PC-3 (cell line): Measurements from ENCODE around the gene LRP5. TPM values are rescaled to one million over a fixed set of nuclear protein-coding genes. Genes with fewer than 3 reads are reported as not detected.

ENCODE experiments used
- ATAC-seq: fragments of 200-7000 bp; cut with Tn5 transposase; 2 replicates; pipeline ENCODE4 v1.9.1; 2020; ENCODE audit warnings: mild to moderate bottlenecking, moderate library complexity
- BruUV-seq: library from RNA; stranded (reverse); fragments of 400-500 nt; replicated peaks from 2 replicates; lab custom pipeline; 2021; lab: Mats Ljungman, UMichigan
- CTCF ChIA-PET: fragments of 300-600 bp; sonication (Branson Sonifier 250); formaldehyde crosslinking; loops from one replicate; lab custom pipeline; 2022; ENCODE audit warnings: antibody characterized with exemption; lab: Charles Lee
- POLR2A ChIA-PET: fragments of 300-600 bp; sonication (Branson Sonifier 250); formaldehyde crosslinking; loops from one replicate; lab custom pipeline; 2022; ENCODE audit warnings: antibody characterized with exemption; ENCODE audit not compliant: unreplicated experiment; lab: Charles Lee
- DNase-seq: peaks from one replicate; pipeline ENCODE4 v3.0.0-alpha.2; 2015
- H2AFZ ChIP-seq: fragments of 300-600 bp; sonication (generic); 2 replicates; pipeline ENCODE4 v1.6.0; 2016; ENCODE audit warnings: antibody characterized with exemption, low read length
- H3F3A ChIP-seq: fragments of 300-600 bp; sonication (generic); one replicate; pipeline ENCODE4 v1.6.0; 2017; ENCODE audit warnings: antibody characterized with exemption, low read length, control low read depth, mild to moderate bottlenecking; ENCODE audit not compliant: unreplicated experiment
- H3K27ac ChIP-seq: fragments of 300-600 bp; sonication (generic); 2 replicates; pipeline ENCODE4 v1.5.1; 2016; ENCODE audit warnings: mild to moderate bottlenecking, low read length
- H3K27me3 ChIP-seq: fragments of 300-600 bp; sonication (generic); 2 replicates; pipeline ENCODE4 v1.6.1; 2016; ENCODE audit warnings: low read length, mixed read lengths
- H3K36me3 ChIP-seq: fragments of 300-600 bp; sonication (generic); 2 replicates; pipeline ENCODE4 v1.6.1; 2016; ENCODE audit warnings: low read depth, mixed run types, low read length, mixed read lengths
- H3K4me1 ChIP-seq: fragments of 300-600 bp; sonication (generic); 2 replicates; pipeline ENCODE4 v1.5.1; 2016; ENCODE audit warnings: low read length; ENCODE audit not compliant: insufficient read depth
- H3K4me2 ChIP-seq: fragments of 300-600 bp; sonication (generic); 2 replicates; pipeline ENCODE4 v1.6.0; 2016; ENCODE audit warnings: low read length
- H3K4me3 ChIP-seq: fragments of 300-600 bp; sonication (generic); 2 replicates; pipeline ENCODE4 v1.5.1; 2016; ENCODE audit warnings: mild to moderate bottlenecking, low read length, mixed read lengths
- H3K79me2 ChIP-seq: fragments of 300-600 bp; sonication (generic); 2 replicates; pipeline ENCODE4 v1.6.1; 2017; ENCODE audit warnings: low read length, mixed read lengths
- H3K9ac ChIP-seq: fragments of 300-600 bp; sonication (generic); 2 replicates; pipeline ENCODE4 v1.6.0; 2016; ENCODE audit warnings: mild to moderate bottlenecking, low read length
- H3K9me2 ChIP-seq: fragments of 300-600 bp; sonication (generic); replicated peaks from 2 replicates; pipeline ENCODE4 v1.6.1; 2016; ENCODE audit warnings: mixed run types, low read length, mixed read lengths
- H3K9me3 ChIP-seq: fragments of 300-600 bp; sonication (generic); 2 replicates; pipeline ENCODE4 v1.6.1; 2016; ENCODE audit warnings: low read length, mixed read lengths
- H4K20me1 ChIP-seq: fragments of 300-600 bp; sonication (generic); 2 replicates; pipeline ENCODE4 v1.6.1; 2016; ENCODE audit warnings: low read length, mixed read lengths
- CTCF ChIP-seq: fragments of 300-600 bp; sonication (generic); conservative IDR thresholded peaks from 2 replicates; pipeline ENCODE4 v1.5.1; 2017; ENCODE audit warnings: antibody characterized with exemption, low read depth, mild to moderate bottlenecking, low read length
- EZH2 ChIP-seq: fragments of 300-600 bp; sonication (generic); IDR thresholded peaks from one replicate; pipeline ENCODE4 v1.6.1; 2017; ENCODE audit warnings: antibody characterized with exemption, mild to moderate bottlenecking, low read length; ENCODE audit not compliant: unreplicated experiment
- EZH2phosphoT487 ChIP-seq: fragments of 300-600 bp; sonication (generic); IDR thresholded peaks from 2 replicates; pipeline ENCODE4 v1.6.1; 2018; ENCODE audit warnings: mild to moderate bottlenecking, antibody characterized with exemption, low read length, borderline replicate concordance
- intact Hi-C: fragments of 100-400 bp; cut with micrococcal nuclease; formaldehyde crosslinking; loops from 2 replicates; pipeline ENCODE4 v1.9.0; 2023
- total RNA-seq: library from RNA; depleted of rRNA; stranded (reverse); fragments of >200 nt; gene quantifications from 2 replicates; pipeline ENCODE4 v1.2.3, GENCODE V29; 2014

The LRP5 gene
- total RNA-seq, 1 experiment from 2014 or later = 64.3 TPM

GRCh38 chr11:68384530-68385081 lies 72.2 kb downstream of the LRP5 start:
- intact Hi-C loops = loop anchor here (5.0 to 10.0 kb wide), 3 partner anchors 50 to 127 kb away; partner anchors contain the start of gene C11orf24
- peaks cover 11% of the 10 kb centered on the region for H3K36me3 ChIP-seq
- ChIA-PET CTCF (no interaction called here), POLR2A (no interaction called here)
- H3K79me2 ChIP-seq = peaks cover 22% of the 10 kb centered on the region
- H3K9me2 ChIP-seq = no peaks in the 10 kb centered on the region
- no peaks in the 10 kb centered on the region for H4K20me1 ChIP-seq
- no peak overlapping the region for H3K27ac ChIP-seq
- H3K9me3 ChIP-seq = no peaks in the 10 kb centered on the region
- H3K4me1 ChIP-seq = peaks cover 20% of the 10 kb centered on the region
- no peak overlapping the region for H3K4me3 ChIP-seq
- no peaks in the 10 kb centered on the region for H3K27me3 ChIP-seq
- no peak overlapping the region for H3K4me2 ChIP-seq
- BruUV-seq = no TSS peak
- no peak for ATAC-seq
- H2AFZ ChIP-seq = no peak overlapping the region
- H3F3A ChIP-seq = peaks cover 1% of the 10 kb centered on the region
- no peak overlapping the region for H3K9ac ChIP-seq
- DNase-seq = no peak
- TF ChIP-seq EZH2phosphoT487 (no peak), CTCF (no peak), EZH2 (no peak)

- no TSS peak for BruUV-seq
- POLR2A ChIA-PET = no interaction called here
Observed at GRCh38 chr11:68385128-68385527, 72.7 kb downstream of the LRP5 start.

More at GRCh38 chr11:68385128-68385527, 72.7 kb downstream of the LRP5 start:
- Histone ChIP-seq H3K4me2 (no peak overlapping the region), H3F3A (no peaks in the 10 kb centered on the region), H3K9me2 (no peaks in the 10 kb centered on the region), H4K20me1 (no peaks in the 10 kb centered on the region), H3K9ac (no peak overlapping the region), H3K4me3 (no peak overlapping the region), H3K36me3 (peaks cover 17% of the 10 kb centered on the region), H2AFZ (no peak overlapping the region), H3K79me2 (peaks cover 22% of the 10 kb centered on the region), H3K4me1 (peaks cover 15% of the 10 kb centered on the region), H3K27ac (no peak overlapping the region), H3K9me3 (no peaks in the 10 kb centered on the region), H3K27me3 (no peaks in the 10 kb centered on the region)
- DNase-seq (no peak), ATAC-seq (no peak)
- CTCF ChIA-PET = no interaction called here
- TF ChIP-seq CTCF = no peak
- no peak for TF ChIP-seq EZH2phosphoT487
- intact Hi-C loops = loop anchor here (10.0 kb wide), 1 partner anchor 50 kb away; no protein-coding TSS in a partner anchor
